GM12891 (cell line): ENCODE measurements around the gene HBG1.

Source experiments
- POLR2A ChIP-seq: IDR thresholded peaks from 2 replicates; pipeline ENCODE4 v1.6.1; 2011; ENCODE audit warnings: low read depth, low read length, control low read depth
- POLR2AphosphoS5 ChIP-seq: IDR thresholded peaks from 2 replicates; pipeline ENCODE4 v1.6.1; 2011; ENCODE audit warnings: low read depth, low read length, control low read depth
- POU2F2 ChIP-seq: IDR thresholded peaks from 2 replicates; pipeline ENCODE4 v1.6.1; 2011; ENCODE audit warnings: low read depth, mild to moderate bottlenecking, control low read depth, low read length, moderate library complexity
- SPI1 ChIP-seq: IDR thresholded peaks from 2 replicates; pipeline ENCODE4 v1.6.1; 2011; ENCODE audit warnings: low read depth, low read length, control low read depth
- TAF1 ChIP-seq: IDR thresholded peaks from 2 replicates; pipeline ENCODE4 v1.6.1; 2011; ENCODE audit warnings: low read depth, low read length, control low read depth

DNA sequence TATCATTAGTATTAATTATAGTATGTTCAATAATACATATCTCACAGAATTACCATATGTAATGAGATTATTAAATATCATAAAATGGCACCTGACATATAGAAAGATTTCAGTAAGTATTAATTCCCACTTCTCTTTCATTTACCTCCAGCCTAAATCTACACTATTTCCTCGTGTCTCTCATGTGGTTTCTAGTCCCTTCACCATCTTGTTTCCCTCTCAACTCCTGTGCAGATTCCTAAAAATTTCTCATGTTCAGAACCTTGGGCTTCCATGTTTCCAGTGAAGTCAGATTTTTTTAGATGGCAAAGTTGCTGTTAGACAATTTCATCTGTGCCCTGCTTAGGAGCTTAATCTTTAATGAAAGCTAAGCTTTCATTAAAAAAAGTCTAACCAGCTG is 34.2 kb upstream of the HBG1 start:
- TF ChIP-seq POLR2AphosphoS5 (no peak), POU2F2 (no peak), POLR2A (no peak), TAF1 (no peak), SPI1 (no peak)
